ENCODE data around the gene RHBDD1. TPM values are rescaled to one million over a fixed set of nuclear protein-coding genes. Genes with fewer than 3 reads are reported as not detected.

The RHBDD1 gene
- total and polyA plus RNA-seq, 7 donors = 1.8 to 28.0 (median 17.5) TPM

- WGBS, 2 donors = 90 to 91% methylated on average over 6 of the region's 6 CpGs
- no peak for DNase-seq
- intact Hi-C loops (cut with DNase I) = no loop called here
- no peaks in the 10 kb centered on the region for H3K9me3 ChIP-seq
- H3K36me3 ChIP-seq = peaks cover 0 to 7% (median 1%) of the 10 kb centered on the region in 4 donors
- peaks cover 0 to 5% (median 0%) of the 10 kb centered on the region in 4 donors for H3K4me1 ChIP-seq
- no peak overlapping the region for H3K27ac ChIP-seq
- no peak overlapping the region for H3K4me3 ChIP-seq
- H3K27me3 ChIP-seq = no peaks in the 10 kb centered on the region
- TF ChIP-seq EP300 (IDR thresholded peaks at IDR 0.05) (no peak), POLR2AphosphoS5 (IDR thresholded peaks at IDR 0.05) (no peak), POLR2A (IDR thresholded peaks at IDR 0.05) (no peak)
- TF ChIP-seq, protein P1, sequence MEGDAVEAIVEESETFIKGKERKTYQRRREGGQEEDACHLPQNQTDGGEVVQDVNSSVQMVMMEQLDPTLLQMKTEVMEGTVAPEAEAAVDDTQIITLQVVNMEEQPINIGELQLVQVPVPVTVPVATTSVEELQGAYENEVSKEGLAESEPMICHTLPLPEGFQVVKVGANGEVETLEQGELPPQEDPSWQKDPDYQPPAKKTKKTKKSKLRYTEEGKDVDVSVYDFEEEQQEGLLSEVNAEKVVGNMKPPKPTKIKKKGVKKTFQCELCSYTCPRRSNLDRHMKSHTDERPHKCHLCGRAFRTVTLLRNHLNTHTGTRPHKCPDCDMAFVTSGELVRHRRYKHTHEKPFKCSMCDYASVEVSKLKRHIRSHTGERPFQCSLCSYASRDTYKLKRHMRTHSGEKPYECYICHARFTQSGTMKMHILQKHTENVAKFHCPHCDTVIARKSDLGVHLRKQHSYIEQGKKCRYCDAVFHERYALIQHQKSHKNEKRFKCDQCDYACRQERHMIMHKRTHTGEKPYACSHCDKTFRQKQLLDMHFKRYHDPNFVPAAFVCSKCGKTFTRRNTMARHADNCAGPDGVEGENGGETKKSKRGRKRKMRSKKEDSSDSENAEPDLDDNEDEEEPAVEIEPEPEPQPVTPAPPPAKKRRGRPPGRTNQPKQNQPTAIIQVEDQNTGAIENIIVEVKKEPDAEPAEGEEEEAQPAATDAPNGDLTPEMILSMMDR (IDR thresholded peaks at IDR 0.05) = no peak
Observed at GRCh38 chr2:227004482-227004881, 168.6 kb downstream of the RHBDD1 start.

GRCh38 chr2:227006189-227006897 lies 170.5 kb downstream of the RHBDD1 start:
- no peaks in the 10 kb centered on the region for H3K27me3 ChIP-seq
- H3K27ac ChIP-seq = no peak overlapping the region
- H3K9me3 ChIP-seq = no peaks in the 10 kb centered on the region
- WGBS, 2 donors = 89 to 93% methylated on average over 16 of the region's 16 CpGs
- no peak for DNase-seq
- H3K36me3 ChIP-seq = no peaks in the 10 kb centered on the region
- TF ChIP-seq POLR2A (IDR thresholded peaks at IDR 0.05) = no peak
- TF ChIP-seq EP300 (IDR thresholded peaks at IDR 0.05) = no peak
- TF ChIP-seq, protein P1 (IDR thresholded peaks at IDR 0.05) = no peak
- no peak for TF ChIP-seq POLR2AphosphoS5 (IDR thresholded peaks at IDR 0.05)
- peaks cover 0 to 5% (median 0%) of the 10 kb centered on the region in 4 donors for H3K4me1 ChIP-seq
- no peak overlapping the region for H3K4me3 ChIP-seq
- intact Hi-C loops (cut with DNase I) = no loop called here

GRCh38 chr2:227007148-227007547 lies 171.3 kb downstream of the RHBDD1 start:
- 78 to 94% methylated on average over 9 of the region's 9 CpGs for WGBS, 2 donors
- TF ChIP-seq EP300 (IDR thresholded peaks at IDR 0.05) (no peak), POLR2AphosphoS5 (IDR thresholded peaks at IDR 0.05) (no peak), POLR2A (IDR thresholded peaks at IDR 0.05) (no peak)
- TF ChIP-seq, protein P1 (IDR thresholded peaks at IDR 0.05) = no peak
- Histone ChIP-seq H3K27me3 (no peaks in the 10 kb centered on the region), H3K36me3 (no peaks in the 10 kb centered on the region), H3K4me3 (no peak overlapping the region), H3K4me1 (peaks cover 0 to 5% (median 0%) of the 10 kb centered on the region in 4 donors), H3K27ac (no peak overlapping the region), H3K9me3 (no peaks in the 10 kb centered on the region)
- no peak for DNase-seq
- intact Hi-C loops (cut with DNase I) = no loop called here

GRCh38 chr2:227007940-227008339 lies 172.1 kb downstream of the RHBDD1 start:
- WGBS, 2 donors = 97% methylated on average over 17 of the region's 17 CpGs
- no peak overlapping the region for H3K4me3 ChIP-seq
- H3K4me1 ChIP-seq = peaks cover 0 to 5% (median 0%) of the 10 kb centered on the region in 4 donors
- H3K9me3 ChIP-seq = no peaks in the 10 kb centered on the region
- no peak for DNase-seq
- H3K27me3 ChIP-seq = no peaks in the 10 kb centered on the region
- no peak for TF ChIP-seq EP300 (IDR thresholded peaks at IDR 0.05)
- H3K27ac ChIP-seq = no peak overlapping the region
- H3K36me3 ChIP-seq = no peaks in the 10 kb centered on the region
- intact Hi-C loops (cut with DNase I) = no loop called here

DNA sequence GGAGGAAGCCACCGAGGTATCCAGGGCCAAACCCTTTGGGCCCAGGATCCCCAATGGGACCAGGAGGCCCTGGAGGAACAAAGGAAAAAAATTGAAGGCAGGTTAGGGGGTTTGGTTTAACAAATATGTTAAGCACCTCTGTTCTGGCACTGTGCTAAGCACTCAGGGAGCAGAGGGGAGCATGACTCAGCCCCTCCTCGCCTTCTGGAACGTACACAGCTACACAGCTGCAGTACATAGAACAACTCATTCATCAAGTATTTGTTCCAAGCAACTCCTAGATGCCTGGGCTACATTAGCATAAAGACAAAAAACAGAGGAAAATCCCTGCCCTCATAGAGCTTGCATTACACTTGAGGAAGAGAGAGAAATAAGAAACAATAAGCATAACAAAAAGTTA lies 174.6 kb downstream of the RHBDD1 start:
- no peak for TF ChIP-seq EP300 (IDR thresholded peaks at IDR 0.05)
- 57 to 75% methylated on average over 3 of the region's 3 CpGs for WGBS, 2 donors
- intact Hi-C loops (cut with DNase I) = no loop called here
- H3K27ac ChIP-seq = no peak overlapping the region
- peaks cover 0 to 5% (median 0%) of the 10 kb centered on the region in 4 donors for H3K4me1 ChIP-seq
- DNase-seq = no peak
- H3K4me3 ChIP-seq = no peak overlapping the region
- no peaks in the 10 kb centered on the region for H3K9me3 ChIP-seq
- H3K27me3 ChIP-seq = no peaks in the 10 kb centered on the region
- no peaks in the 10 kb centered on the region for H3K36me3 ChIP-seq

DNA sequence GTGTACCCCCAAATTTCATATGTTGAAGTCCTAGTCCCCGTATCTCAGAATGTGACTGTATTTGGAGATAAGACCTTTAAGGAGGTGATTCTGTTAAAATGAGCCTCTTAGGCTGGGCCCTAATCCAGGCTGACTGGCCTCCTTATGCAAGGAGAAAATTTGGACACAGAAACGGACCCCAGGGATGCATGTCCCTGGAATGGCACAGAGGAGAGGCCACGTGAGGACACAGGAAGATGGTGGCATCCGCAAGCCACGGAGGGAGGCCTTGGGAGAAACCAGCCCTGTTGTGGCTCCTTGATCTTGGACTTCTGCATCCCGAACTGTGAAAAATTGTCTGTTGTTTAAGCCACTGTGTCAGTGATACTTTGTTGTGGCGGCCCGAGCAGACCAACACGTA lies 177.5 kb downstream of the RHBDD1 start:
- intact Hi-C loops (cut with DNase I) = no loop called here
- no peaks in the 10 kb centered on the region for H3K9me3 ChIP-seq
- H3K27ac ChIP-seq = no peak overlapping the region
- H3K36me3 ChIP-seq = no peaks in the 10 kb centered on the region
- H3K4me3 ChIP-seq = no peak overlapping the region
- H3K27me3 ChIP-seq = no peaks in the 10 kb centered on the region
- no peak for DNase-seq
- H3K4me1 ChIP-seq = no peaks in the 10 kb centered on the region
- 91% methylated on average over 9 of the region's 9 CpGs for WGBS, 2 donors
- TF ChIP-seq, protein P1 (IDR thresholded peaks at IDR 0.05) = no peak
- no peak for TF ChIP-seq POLR2A (IDR thresholded peaks at IDR 0.05)
- TF ChIP-seq EP300 (IDR thresholded peaks at IDR 0.05) = no peak
- TF ChIP-seq POLR2AphosphoS5 (IDR thresholded peaks at IDR 0.05) = no peak
